Upper lobe of left lung (tissue), 6 donors: ENCODE data around the gene SIK3. TPM values are rescaled to one million over a fixed set of nuclear protein-coding genes. Genes with fewer than 3 reads are reported as not detected.

Experiments used
- ATAC-seq, 2 donors: fragments of 200-7000 bp; cut with Tn5 transposase; one replicate each; pipeline ENCODE4 v1.9.1; 2022; ENCODE audit warnings: mild to moderate bottlenecking in 2 of 2, moderate library complexity in 2 of 2; ENCODE audit not compliant: low FRiP score in 2 of 2
- DNase-seq, 2 donors: peaks; one replicate each; pipeline ENCODE4 v3.0.0-alpha.2; 2019 to 2020
- H3K27ac ChIP-seq, 4 donors: fragments of 200-600 bp; sonication (generic); one replicate each; pipeline ENCODE4 v1.5.1; 2016 to 2019
- H3K27me3 ChIP-seq, 4 donors: fragments of 200-600 bp; sonication (generic); one replicate each; pipeline ENCODE4 v1.5.1; 2017 to 2019
- H3K36me3 ChIP-seq, 4 donors: fragments of 200-600 bp; sonication (generic); one replicate each; pipeline ENCODE4 v1.5.1; 2016 to 2019
- H3K4me1 ChIP-seq, 4 donors: fragments of 200-600 bp; sonication (generic); one replicate each; pipeline ENCODE4 v1.5.1; 2018 to 2019
- H3K4me3 ChIP-seq, 4 donors: fragments of 200-600 bp; sonication (generic); one replicate each; pipeline ENCODE4 v1.5.1; 2017 to 2019; ENCODE audit warnings: mild to moderate bottlenecking in 2 of 4, moderate library complexity in 1 of 4
- H3K9me3 ChIP-seq, 4 donors: fragments of 200-600 bp; sonication (generic); one replicate each; pipeline ENCODE4 v1.5.1; 2018 to 2019
- CTCF ChIP-seq, 6 experiments: fragments of 450-650 bp in 4 of 6; fragments of 200-600 bp in 2 of 6; sonication (generic) in 2 of 6; IDR thresholded peaks; one replicate each; pipeline ENCODE4 v1.5.1; 2016 to 2019; ENCODE audit warnings: antibody characterized with exemption in 6 of 6
- EP300 ChIP-seq, 4 donors: sonication (generic); formaldehyde crosslinking; IDR thresholded peaks; one replicate each; pipeline ENCODE4 v1.5.1; 2017; ENCODE audit warnings: antibody characterized with exemption in 4 of 4, control low read depth in 2 of 4
- POLR2A ChIP-seq, 4 donors: fragments of 450-650 bp; IDR thresholded peaks; one replicate each; pipeline ENCODE4 v1.5.1; 2016 to 2017; ENCODE audit warnings: antibody characterized with exemption in 4 of 4, mild to moderate bottlenecking in 2 of 4
- POLR2AphosphoS5 ChIP-seq, 2 donors: sonication (generic); formaldehyde crosslinking; IDR thresholded peaks; one replicate each; pipeline ENCODE4 v1.5.1; 2017; ENCODE audit warnings: antibody characterized with exemption in 2 of 2
- WGBS, 2 donors: methylation state at CpG; one replicate each; pipeline ENCODE4 v1.1.5; 2017 to 2018; 5-methylcytosine and 5-hydroxymethylcytosine counted together
- total RNA-seq, 6 donors: library from RNA; depleted of rRNA in 4 of 6; stranded (reverse); fragments of >200 nt in 4 of 6; gene quantifications; one replicate each; pipeline versions ENCODE4 v1.1.0 to v1.2.1, GENCODE V29; 2016 to 2021
- donor health status: DM: no; HTN: no; CAD: no; lungs with moderate emphysema.
- donor health status: DM: no; HTN: yes; CAD: no; lungs with severe emphysema.

The SIK3 gene
- total RNA-seq, 6 donors from 2014 or later, result 26.9 to 115 (median 43.7) TPM

- no peak for ATAC-seq
- no peak overlapping the region for H3K4me3 ChIP-seq
- no peak overlapping the region for H3K27ac ChIP-seq
- TF ChIP-seq EP300 (IDR thresholded peaks at IDR 0.05) (no peak), POLR2AphosphoS5 (IDR thresholded peaks at IDR 0.05) (no peak), POLR2A (IDR thresholded peaks at IDR 0.05) (no peak), CTCF (IDR thresholded peaks at IDR 0.05) (no peak)
- no peaks in the 10 kb centered on the region for H3K36me3 ChIP-seq
- H3K4me1 ChIP-seq, result peaks cover 3 to 26% (median 17%) of the 10 kb centered on the region in 4 donors
- DNase-seq, result no peak
- H3K9me3 ChIP-seq, result no peaks in the 10 kb centered on the region
- 80 to 91% methylated on average over 5 of the region's 5 CpGs for WGBS, 2 donors
- no peaks in the 10 kb centered on the region for H3K27me3 ChIP-seq
These were observed 8.0 kb downstream of the SIK3 start for GRCh38 chr11:117090111-117090706.

- Histone ChIP-seq H3K27me3 (no peaks in the 10 kb centered on the region), H3K4me1 (peaks cover 4 to 21% (median 12%) of the 10 kb centered on the region in 4 donors), H3K36me3 (no peaks in the 10 kb centered on the region), H3K9me3 (no peaks in the 10 kb centered on the region), H3K27ac (no peak overlapping the region), H3K4me3 (no peak overlapping the region)
- DNase-seq (no peak), ATAC-seq (no peak)
- 88 to 91% methylated on average over 7 of the region's 7 CpGs for WGBS, 2 donors
- no peak for TF ChIP-seq EP300 (IDR thresholded peaks at IDR 0.05)
- no peak for TF ChIP-seq POLR2A (IDR thresholded peaks at IDR 0.05)
- TF ChIP-seq CTCF (IDR thresholded peaks at IDR 0.05), result no peak
- TF ChIP-seq POLR2AphosphoS5 (IDR thresholded peaks at IDR 0.05), result no peak
These were observed 8.5 kb downstream of the SIK3 start for GRCh38 chr11:117089685-117090084.

GRCh38 chr11:117087446-117087845 lies 10.8 kb downstream of the SIK3 start:
- Histone ChIP-seq H3K4me3 (no peak overlapping the region), H3K27ac (no peak overlapping the region), H3K4me1 (peaks cover 4 to 16% (median 5%) of the 10 kb centered on the region in 4 donors), H3K27me3 (no peaks in the 10 kb centered on the region), H3K9me3 (no peaks in the 10 kb centered on the region), H3K36me3 (no peaks in the 10 kb centered on the region)
- no peak for ATAC-seq
- 55 to 80% methylated on average over 3 of the region's 3 CpGs for WGBS, 2 donors
- no peak for TF ChIP-seq POLR2AphosphoS5 (IDR thresholded peaks at IDR 0.05)
- no peak for TF ChIP-seq CTCF (IDR thresholded peaks at IDR 0.05)
- TF ChIP-seq EP300 (IDR thresholded peaks at IDR 0.05), result no peak
- no peak for TF ChIP-seq POLR2A (IDR thresholded peaks at IDR 0.05)
- DNase-seq, result no peak

DNA sequence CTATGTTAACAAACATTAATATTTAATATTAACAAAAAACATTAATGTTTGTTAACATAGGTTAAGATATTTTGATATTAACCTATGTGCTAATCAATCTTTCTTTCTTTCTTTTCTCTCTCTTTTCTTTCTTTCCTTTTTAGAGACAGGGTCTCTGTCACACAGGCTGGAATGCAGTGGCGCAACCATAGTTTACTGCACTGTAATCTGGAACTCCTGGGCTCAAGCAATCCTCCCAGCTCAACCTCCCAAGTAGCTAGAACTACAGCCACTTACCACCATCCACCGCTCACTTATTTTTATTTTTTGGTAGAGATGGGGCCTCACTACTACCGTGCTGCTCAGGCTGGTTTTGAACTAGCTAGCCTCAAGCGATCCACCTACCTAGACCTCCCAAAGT lies 13.2 kb downstream of the SIK3 start:
- DNase-seq (no peak), ATAC-seq (no peak)
- Histone ChIP-seq H3K9me3 (no peaks in the 10 kb centered on the region), H3K4me1 (peaks cover 4 to 16% (median 10%) of the 10 kb centered on the region in 4 donors), H3K36me3 (no peaks in the 10 kb centered on the region), H3K27me3 (no peaks in the 10 kb centered on the region), H3K4me3 (no peak overlapping the region), H3K27ac (no peak overlapping the region)
- no peak for TF ChIP-seq EP300 (IDR thresholded peaks at IDR 0.05)
- 88 to 90% methylated on average over 4 of the region's 4 CpGs for WGBS, 2 donors

DNA sequence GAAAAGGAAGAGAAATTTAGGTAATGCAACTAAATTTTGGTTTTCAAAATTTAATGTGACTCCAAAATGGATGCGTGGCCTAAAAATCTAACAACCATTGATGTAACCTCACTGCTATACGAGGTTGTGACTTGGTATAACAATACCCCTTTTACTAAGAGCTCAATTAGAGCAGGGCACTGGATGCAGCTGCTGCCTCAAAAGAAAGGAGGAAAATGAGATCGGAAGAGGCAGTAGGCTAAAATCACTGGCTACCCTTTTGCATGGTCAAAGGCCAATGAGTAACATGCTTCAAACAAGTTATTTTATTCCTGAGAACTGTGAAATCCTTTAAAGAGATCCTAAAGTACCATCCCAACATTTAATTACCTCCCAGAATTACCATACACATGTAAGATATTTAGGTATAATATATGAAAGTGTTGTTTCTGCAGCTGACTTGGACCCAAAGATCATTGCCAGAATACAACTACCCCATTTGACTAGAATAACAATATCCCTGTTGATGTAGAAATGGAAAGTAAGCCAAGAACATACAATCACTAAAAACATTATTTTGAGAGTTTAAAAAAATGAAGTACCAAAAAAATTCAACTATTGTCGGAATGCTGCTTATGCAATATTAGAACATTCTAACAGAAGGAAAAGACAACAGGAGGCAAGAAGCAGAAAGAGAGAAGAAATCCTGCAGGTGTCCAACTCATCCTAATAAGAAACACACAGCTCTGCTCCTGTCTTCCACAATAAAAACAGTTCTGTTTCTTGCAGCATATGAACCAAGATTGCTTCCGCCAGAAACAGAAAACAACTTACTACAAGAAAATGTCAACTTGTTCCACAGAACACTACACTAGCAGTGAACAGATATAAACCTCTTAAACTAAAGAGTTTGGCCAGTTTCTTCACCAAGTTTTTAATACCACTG lies 15.0 kb downstream of the SIK3 start:
- H3K4me3 ChIP-seq, result no peak overlapping the region
- no peak for TF ChIP-seq POLR2AphosphoS5 (IDR thresholded peaks at IDR 0.05)
- TF ChIP-seq EP300 (IDR thresholded peaks at IDR 0.05), result no peak
- no peak for TF ChIP-seq POLR2A (IDR thresholded peaks at IDR 0.05)
- TF ChIP-seq CTCF (IDR thresholded peaks at IDR 0.05), result no peak
- no peak overlapping the region for H3K27ac ChIP-seq
- WGBS, 2 donors, result 76 to 77% methylated on average over 5 of the region's 5 CpGs
- DNase-seq, result no peak
- H3K9me3 ChIP-seq, result no peaks in the 10 kb centered on the region
- H3K27me3 ChIP-seq, result no peaks in the 10 kb centered on the region
- ATAC-seq, result no peak
- H3K36me3 ChIP-seq, result no peaks in the 10 kb centered on the region
- peaks cover 4 to 16% (median 7%) of the 10 kb centered on the region in 4 donors for H3K4me1 ChIP-seq
